K562 (cell line): ENCODE data around the gene AANAT. TPM values are rescaled to one million over a fixed set of nuclear protein-coding genes. Genes with fewer than 3 reads are reported as not detected.
A peak's percentile ranks its signal among the peaks of the same experiment; 100 is the strongest.

ENCODE experiments used
- ATAC-seq: fragments of 200-7000 bp; cut with Tn5 transposase; 3 replicates; pipeline ENCODE4 v1.9.1; 2020; ENCODE audit warnings: moderate library complexity
- BruUV-seq: library from RNA; stranded (reverse); fragments of 400-500 nt; replicated peaks from 2 replicates; lab custom pipeline; 2021; lab: Mats Ljungman, UMichigan
- CTCF ChIA-PET: fragments of 300-600 bp; formaldehyde crosslinking; extraction: SDS; loops from one replicate; lab custom pipeline; 2021; ENCODE audit warnings: low intra/inter-chr PET ratio; lab: Yijun Ruan, JAX
- POLR2A ChIA-PET: fragments of 300-600, 350-650 bp; sonication (Branson Sonifier 250); formaldehyde crosslinking; extraction: SDS; loops from one replicate; lab custom pipeline; 2021; ENCODE audit warnings: antibody characterized with exemption, inconsistent platforms; lab: Yijun Ruan, JAX
- DNase-seq, 4 experiments: peaks; one replicate each; pipeline versions ENCODE4 v3.0.0 to v3.0.0-alpha.2; 2011 to 2018; ENCODE audit warnings: low spot score in 3 of 4, mixed read lengths in 3 of 4; ENCODE audit errors: extremely low read depth in 1 of 4
- FAIRE-seq: peaks from 2 replicates; lab custom pipeline; 2011; peaks lifted over from hg19 to GRCh38; lab: Jason Lieb, UNC
- H2AFZ ChIP-seq: 2 replicates; pipeline ENCODE4 v1.6.0; 2011; ENCODE audit warnings: low read depth, low read length, control low read depth, inconsistent platforms
- H3K27ac ChIP-seq: fragments of 200-600 bp; 3 replicates; pipeline ENCODE4 v1.8.0; 2011; ENCODE audit warnings: low read depth, mild to moderate bottlenecking, control low read depth, inconsistent platforms, low read length, moderate library complexity, mixed read lengths; ENCODE audit errors: extremely low read depth
- H3K27me3 ChIP-seq, 2 experiments: fragments of 300-600 bp in 1 of 2; 2 replicates in 1 of 2; 3 replicates in 1 of 2; pipeline versions ENCODE4 v1.6.0 to v1.8.0; 2011; ENCODE audit warnings: inconsistent platforms in 2 of 2, low read length in 2 of 2, mild to moderate bottlenecking in 1 of 2, mixed read lengths in 1 of 2, moderate library complexity in 1 of 2; ENCODE audit not compliant: control insufficient read depth in 2 of 2, insufficient read depth in 2 of 2
- H3K36me3 ChIP-seq: fragments of 300-600 bp; 3 replicates; pipeline ENCODE4 v1.8.0; 2011; ENCODE audit warnings: mild to moderate bottlenecking, low read length, inconsistent platforms; ENCODE audit not compliant: control insufficient read depth, insufficient read depth
- H3K4me1 ChIP-seq, 2 experiments: fragments of 200-600 bp in 1 of 2; replicated peaks in 1 of 2; 2 replicates in 1 of 2; 3 replicates in 1 of 2; pipeline versions ENCODE4 v1.5.1 to v1.8.0; 2011; ENCODE audit warnings: inconsistent platforms in 2 of 2, low read length in 2 of 2, mild to moderate bottlenecking in 1 of 2, mixed read lengths in 1 of 2, moderate library complexity in 1 of 2; ENCODE audit not compliant: control insufficient read depth in 2 of 2, insufficient read depth in 2 of 2
- H3K4me2 ChIP-seq: 2 replicates; pipeline ENCODE4 v1.6.1; 2011; ENCODE audit warnings: low read length, control low read depth, inconsistent platforms, mixed read lengths; ENCODE audit not compliant: insufficient read depth
- H3K4me3 ChIP-seq: fragments of 200-600 bp; sonication (generic), shearing (Covaris generic); 2 replicates; pipeline ENCODE4 v1.5.1; 2016; ENCODE audit warnings: control low read depth, inconsistent platforms
- H3K79me2 ChIP-seq: fragments of 200-600 bp; 3 replicates; pipeline ENCODE4 v1.8.0; 2011; ENCODE audit warnings: low read length, inconsistent platforms; ENCODE audit not compliant: control insufficient read depth, insufficient read depth
- H3K9ac ChIP-seq, 2 experiments: 2 replicates each; pipeline versions ENCODE4 v1.6.0 to v1.6.1; 2011; ENCODE audit warnings: low read depth in 2 of 2, low read length in 2 of 2, control low read depth in 1 of 2, inconsistent platforms in 1 of 2, mild to moderate bottlenecking in 1 of 2, mixed read lengths in 1 of 2; ENCODE audit not compliant: insufficient read depth in 1 of 2
- H3K9me1 ChIP-seq: one replicate; pipeline ENCODE4 v1.6.0; 2011; ENCODE audit warnings: inconsistent platforms, mild to moderate bottlenecking, low read length, moderate library complexity; ENCODE audit not compliant: control insufficient read depth, insufficient read depth
- H3K9me3 ChIP-seq: replicated peaks from 2 replicates; pipeline ENCODE4 v1.5.1; 2011; ENCODE audit warnings: low read depth, low read length, inconsistent platforms; ENCODE audit not compliant: control insufficient read depth, insufficient read depth
- H4K20me1 ChIP-seq: replicated peaks from 2 replicates; pipeline ENCODE4 v1.6.1; 2011; ENCODE audit warnings: low read length, inconsistent platforms, mixed read lengths; ENCODE audit not compliant: control insufficient read depth, insufficient read depth
- ADNP ChIP-seq: fragments of 200-800 bp; sonication (Bioruptor generic); IDR thresholded peaks from 2 replicates; pipeline ENCODE4 v1.6.1; 2016; ENCODE audit warnings: missing genetic modification characterization, missing compliant biosample characterization
- BHLHE40 ChIP-seq: IDR thresholded peaks from 2 replicates; pipeline ENCODE4 v1.6.1; 2011; ENCODE audit warnings: low read length, improper control_type of control experiment
- CHD1 ChIP-seq: fragments of 200-600 bp; sonication (generic); IDR thresholded peaks from one replicate; pipeline ENCODE4 v1.6.1; 2012; ENCODE audit warnings: mild to moderate bottlenecking, moderate library complexity, low read length, inconsistent platforms
- ERF ChIP-seq: fragments of 450-650 bp; formaldehyde crosslinking; IDR thresholded peaks from 2 replicates; pipeline ENCODE4 v1.4.0; 2020; ENCODE audit warnings: mild to moderate bottlenecking, mixed read lengths
- ID3 ChIP-seq, 2 experiments: fragments of 250-450 bp in 1 of 2; fragments of 450-650 bp in 1 of 2; sonication (Bioruptor Pico) in 1 of 2; IDR thresholded peaks; 2 replicates each; pipeline versions ENCODE4 v1.6.1 to v1.8.0; 2016 to 2021; ENCODE audit warnings: mild to moderate bottlenecking in 2 of 2, moderate library complexity in 2 of 2, missing compliant biosample characterization in 1 of 2, missing genetic modification characterization in 1 of 2
- L3MBTL2 ChIP-seq: fragments of 450-650 bp; IDR thresholded peaks from 2 replicates; pipeline ENCODE4 v1.6.1; 2016; ENCODE audit warnings: mild to moderate bottlenecking, moderate library complexity
- MIER1 ChIP-seq: fragments of 450-650 bp; IDR thresholded peaks from 2 replicates; pipeline ENCODE4 v1.6.1; 2016; ENCODE audit warnings: antibody characterized with exemption, mild to moderate bottlenecking, low read depth
- RBBP5 ChIP-seq: fragments of 200-600 bp; sonication (generic); IDR thresholded peaks from 2 replicates; pipeline ENCODE4 v1.6.1; 2012; ENCODE audit warnings: borderline replicate concordance, mild to moderate bottlenecking, low read length, control low read depth, inconsistent platforms; ENCODE audit not compliant: insufficient read depth, poor library complexity, severe bottlenecking
- THAP7 ChIP-seq: fragments of 250-450 bp; sonication (Bioruptor Pico); IDR thresholded peaks from 2 replicates; pipeline ENCODE4 v1.5.0; 2021
- ZBTB5 ChIP-seq: fragments of 450-650 bp; IDR thresholded peaks from 2 replicates; pipeline ENCODE4 v1.6.1; 2017; ENCODE audit warnings: antibody characterized with exemption
- ZBTB7A ChIP-seq: IDR thresholded peaks from 2 replicates; pipeline ENCODE4 v1.6.1; 2011; ENCODE audit warnings: low read depth, mild to moderate bottlenecking, low read length, moderate library complexity, borderline replicate concordance; ENCODE audit not compliant: control insufficient read depth
- ZNF766 ChIP-seq: fragments of 200-800 bp; sonication (Bioruptor generic); conservative IDR thresholded peaks from 2 replicates; pipeline ENCODE4 v1.6.1; 2016; ENCODE audit warnings: missing genetic modification characterization, missing compliant biosample characterization
- ZNF780A ChIP-seq: fragments of 250-450 bp; sonication (Bioruptor Pico); IDR thresholded peaks from 2 replicates; pipeline ENCODE4 v1.5.0; 2021; ENCODE audit warnings: mild to moderate bottlenecking
- WGBS: fragments of 100-300 bp; shearing (Covaris generic); methylation state at CpG from one replicate; pipeline ENCODE4 v1.1.6; 2016; ENCODE audit warnings: low coverage, mixed read lengths; ENCODE audit not compliant: insufficient coverage; ENCODE audit errors: missing lambda C conversion rate; 5-methylcytosine and 5-hydroxymethylcytosine counted together
- in situ Hi-C: fragments of 300-500 bp; cut with MboI; formaldehyde crosslinking; loops from 4 replicates; pipeline ENCODE4 v1.15.0; 2018; ENCODE audit warnings: inconsistent platforms, mixed read lengths
- intact Hi-C: fragments of 100-400 bp; cut with micrococcal nuclease; formaldehyde crosslinking; loops from 2 replicates; pipeline ENCODE4 v1.14.2; 2022
- polyA plus RNA-seq, 8 experiments: library from polyadenylated mRNA; depleted of rRNA in 4 of 8; stranded (reverse) in 5 of 8; unstranded in 3 of 8; fragments of >200 nt; fragmentation: Nextera tagmentation in 2 of 8; fragmentation: Illumina TruSeq in 1 of 8; extraction: Ambion mirVana in 2 of 8; extraction: Trizol in 1 of 8; gene quantifications; 2 replicates each; pipeline versions ENCODE4 v1.2.1 to v1.2.3, GENCODE V29; 2011 to 2014; ENCODE audit warnings: inconsistent platforms in 1 of 8, missing spikeins in 1 of 8
- total RNA-seq, 7 experiments: library from RNA; depleted of rRNA in 6 of 7; stranded (reverse); fragments of >200 nt in 6 of 7; fragmentation: Illumina TruSeq in 2 of 7; extraction: Trizol in 2 of 7; gene quantifications; 2 replicates each; pipeline versions ENCODE4 v1.2.1 to v1.2.3, GENCODE V29; 2011 to 2021; ENCODE audit warnings: low replicate concordance in 1 of 7
- TF ChIP-seq, protein P1 (sequence below): fragments of 450-650 bp; conservative IDR thresholded peaks from 2 replicates; pipeline ENCODE4 v1.6.1; 2016; ENCODE audit warnings: missing genetic modification characterization, low read depth, mild to moderate bottlenecking, control low read depth, missing compliant biosample characterization
- TF ChIP-seq, protein P2 (sequence below): fragments of 250-450 bp; sonication (Bioruptor Pico); IDR thresholded peaks from 2 replicates; pipeline ENCODE4 v1.8.0; 2021; ENCODE audit warnings: moderate library complexity, mild to moderate bottlenecking, inconsistent platforms

Gene AANAT
- total and polyA plus RNA-seq, 9 of the 15 experiments (the other 6 are each of a cell fraction or from before 2014, with no cell fraction given), result not detected

DNA sequence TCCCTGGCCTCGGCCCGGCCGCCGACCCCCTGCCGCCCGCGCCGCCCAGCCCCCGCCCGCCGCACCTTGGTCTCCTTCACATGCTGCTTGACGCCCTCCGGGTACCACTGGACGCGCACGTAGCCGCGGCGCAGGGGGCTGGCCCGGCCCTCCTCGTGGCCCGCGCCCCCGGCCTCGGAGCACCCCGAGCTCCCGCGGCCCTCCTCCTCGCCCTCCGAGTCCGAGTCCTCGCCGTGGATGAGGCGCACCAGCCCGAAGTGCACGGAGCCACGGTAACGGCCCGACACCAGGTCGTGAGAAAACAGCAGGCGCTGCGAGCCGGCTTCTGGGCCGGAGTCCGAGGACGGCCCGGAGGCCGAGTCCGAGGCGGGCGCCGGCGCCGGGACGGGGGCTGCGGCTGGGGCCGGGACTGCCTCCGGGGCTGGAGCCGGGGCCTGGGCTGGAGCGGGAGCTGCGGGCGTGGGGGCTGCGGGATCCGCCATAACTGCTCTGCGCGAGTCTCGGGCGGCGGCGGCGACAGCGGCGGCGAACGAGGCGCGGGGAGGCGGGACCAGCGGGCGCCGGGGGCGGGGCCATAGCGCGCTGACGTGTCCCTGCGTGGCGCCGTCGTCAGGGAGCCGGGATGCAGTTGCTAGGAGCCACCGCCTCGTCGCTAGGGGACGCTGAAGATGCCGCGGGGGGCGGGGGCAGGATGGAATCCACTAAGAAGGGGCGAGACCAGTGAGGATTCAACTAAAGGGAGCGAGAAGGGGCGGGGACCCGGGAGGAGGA is 14.6 kb upstream of the AANAT start, which contains the start of gene UBE2O:
Gene UBE2O, minus strand, starts transcription at position 493 of the 771 bp plus-strand sequence. Its CDS starts 11 bp downstream, at position 482.
- ATAC-seq, result peak; percentile 96
- H3K4me3 ChIP-seq, result peak within 1 kb of the TSS; percentile 97
- H3K9me1 ChIP-seq, result no peaks in the 10 kb centered on the region
- H3K79me2 ChIP-seq, result peaks cover 51% of the 10 kb centered on the region
- no TSS peak for BruUV-seq
- H3K9me3 ChIP-seq, result no peaks in the 10 kb centered on the region
- H3K27me3 ChIP-seq, result no peaks in the 10 kb centered on the region
- H3K36me3 ChIP-seq, result 0 out of 3 replicates have a peak, but pooled peaks cover 4% of the 10 kb centered on the region
- peak within 1 kb of the TSS; percentile 83 for H2AFZ ChIP-seq
- peaks cover 25% of the 10 kb centered on the region for H4K20me1 ChIP-seq
- intact Hi-C loops, result loop anchor here (2.0 kb wide), 1 partner anchor 46 kb away; no protein-coding TSS in a partner anchor
- peak within 1 kb of the TSS; percentile 83; the same call in 2 of the 3 replicates for H3K27ac ChIP-seq
- CTCF ChIA-PET, result interaction anchor here (0.6 to 0.8 kb wide), 2 partner anchors 148 to 150 kb away, joined by 3 read pairs; no protein-coding TSS in a partner anchor
- peak; percentile 91 to 98 (median 96) for DNase-seq
- WGBS, result 1% methylated on average over 49 of the region's 101 CpGs
- peak within 1 kb of the TSS; percentile 81 to 88 for H3K9ac ChIP-seq
- H3K4me1 ChIP-seq, result peaks cover 12 to 17% of the 10 kb centered on the region in 2 experiments; a peak in 4 of 5 replicates
- FAIRE-seq, result peak; percentile 58
- POLR2A ChIA-PET, result interaction anchor here (0.6 to 1.1 kb wide), 6 partner anchors 9 to 63 kb away, joined by 3 to 4 read pairs (median 4); no protein-coding TSS in a partner anchor
- in situ Hi-C loops, result no loop called here
- peak within 1 kb of the TSS; percentile 81 for H3K4me2 ChIP-seq
- TF ChIP-seq MIER1 (no peak), ERF (CRISPR knock-in tag) (0 out of 2 replicates have a peak, but pooled peaks have one; percentile 31), ZNF766 (no peak), ADNP (tag) (no peak), ZBTB7A (no peak), BHLHE40 (no peak), CHD1 (peak; percentile 32), ID3 (CRISPR knock-in tag; IDR thresholded peaks at IDR 0.05) (no peak), ID3 (tag; IDR thresholded peaks at IDR 0.05) (0 out of 2 replicates have a peak, but pooled peaks have one; percentile 36), THAP7 (CRISPR knock-in tag) (0 out of 2 replicates have a peak, but pooled peaks have one; percentile 49), RBBP5 (peak; percentile 86), L3MBTL2 (peak; percentile 75; the same call in 1 of the 2 replicates), ZNF780A (no peak), ZBTB5 (no peak)
- TF ChIP-seq, protein P1, sequence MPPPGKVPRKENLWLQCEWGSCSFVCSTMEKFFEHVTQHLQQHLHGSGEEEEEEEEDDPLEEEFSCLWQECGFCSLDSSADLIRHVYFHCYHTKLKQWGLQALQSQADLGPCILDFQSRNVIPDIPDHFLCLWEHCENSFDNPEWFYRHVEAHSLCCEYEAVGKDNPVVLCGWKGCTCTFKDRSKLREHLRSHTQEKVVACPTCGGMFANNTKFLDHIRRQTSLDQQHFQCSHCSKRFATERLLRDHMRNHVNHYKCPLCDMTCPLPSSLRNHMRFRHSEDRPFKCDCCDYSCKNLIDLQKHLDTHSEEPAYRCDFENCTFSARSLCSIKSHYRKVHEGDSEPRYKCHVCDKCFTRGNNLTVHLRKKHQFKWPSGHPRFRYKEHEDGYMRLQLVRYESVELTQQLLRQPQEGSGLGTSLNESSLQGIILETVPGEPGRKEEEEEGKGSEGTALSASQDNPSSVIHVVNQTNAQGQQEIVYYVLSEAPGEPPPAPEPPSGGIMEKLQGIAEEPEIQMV (tag), result no peak
- TF ChIP-seq, protein P2, sequence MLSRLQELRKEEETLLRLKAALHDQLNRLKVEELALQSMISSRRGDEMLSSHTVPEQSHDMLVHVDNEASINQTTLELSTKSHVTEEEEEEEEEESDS (CRISPR knock-in tag), result no peak
